ENCODE results near the gene NLGN4Y.
"Not testable (repeated sequence)": the region's sequence is repeated elsewhere in the genome, so short reads cannot be mapped to it uniquely, and the experiment has no call there.

Gene NLGN4Y

GRCh38 chrY:14850734-14851133, 326.4 kb downstream of the NLGN4Y start:
- no peak for DNase-seq

- DNase-seq = no peak
These were observed 336.1 kb downstream of the NLGN4Y start for GRCh38 chrY:14860448-14860847.

GRCh38 chrY:14861033-14861432, 336.7 kb downstream of the NLGN4Y start:
- not testable (repeated sequence) for DNase-seq

GRCh38 chrY:14871971-14872370, 347.6 kb downstream of the NLGN4Y start:
- no peak for DNase-seq

Measured in T-helper 9 cell (primary cell).